Psoas muscle (tissue), 8 donors: ENCODE data around the gene BNC2. TPM values are rescaled to one million over a fixed set of nuclear protein-coding genes. Genes with fewer than 3 reads are reported as not detected.
A peak's percentile ranks its signal among the peaks of the same experiment; 100 is the strongest.

ENCODE experiments used
- ATAC-seq, 4 donors: fragments of 200-7000 bp; cut with Tn5 transposase; one replicate each; pipeline ENCODE4 v1.9.1; 2020; ENCODE audit warnings: moderate library complexity in 3 of 4, mild to moderate bottlenecking in 2 of 4
- DNase-seq, 2 donors: peaks; one replicate each; pipeline ENCODE4 v3.0.0-alpha.2; 2020
- H3K27ac ChIP-seq: fragments of 200-600 bp; one replicate; pipeline ENCODE4 v1.8.0; 2022
- H3K27me3 ChIP-seq, 3 donors: fragments of 200-600 bp in 1 of 3; one replicate each; pipeline versions ENCODE4 v1.6.1 to v1.8.0; 2013 to 2022; ENCODE audit warnings: low read length in 2 of 3, mild to moderate bottlenecking in 2 of 3, moderate library complexity in 1 of 3; ENCODE audit not compliant: insufficient read depth in 3 of 3
- H3K36me3 ChIP-seq, 2 donors: fragments of 200-600 bp in 1 of 2; one replicate each; pipeline versions ENCODE4 v1.6.1 to v1.8.0; 2013 to 2022; ENCODE audit warnings: low read depth in 1 of 2, mild to moderate bottlenecking in 1 of 2, moderate library complexity in 1 of 2; ENCODE audit not compliant: insufficient read depth in 1 of 2
- H3K4me1 ChIP-seq: fragments of 200-600 bp; one replicate; pipeline ENCODE4 v1.8.0; 2022
- H3K4me3 ChIP-seq: fragments of 200-600 bp; one replicate; pipeline ENCODE4 v1.8.0; 2022; ENCODE audit warnings: mild to moderate bottlenecking
- H3K9me3 ChIP-seq: fragments of 200-600 bp; one replicate; pipeline ENCODE4 v1.8.0; 2022
- WGBS, 3 donors: extraction: QIAGEN DNeasy Blood & Tissue Kit; methylation state at CpG; one replicate each; pipeline versions ENCODE4 v1.1.6 to v1.1.7; 2013; 5-methylcytosine and 5-hydroxymethylcytosine counted together
- intact Hi-C, 2 donors: fragments of 100-400 bp; cut with DNase I; formaldehyde crosslinking; loops; one replicate each; pipeline versions ENCODE4 v1.11.0 to v1.14.2; 2022
- polyA plus RNA-seq, 3 donors: library from polyadenylated mRNA; stranded (reverse); fragments of 200-250 nt; gene quantifications; one replicate each; pipeline ENCODE4 v1.2.3, GENCODE V29; 2013
- total RNA-seq, 4 donors: library from RNA; stranded (reverse); fragmentation: NEBNext Ultra II Directional in 2 of 4; extraction: Animal tissue kit (Norgen Biotek cat#: 25700) in 2 of 4; gene quantifications; one replicate each; pipeline versions ENCODE4 v1.2.1 to v1.2.4, GENCODE V29; 2021 to 2023
- TF ChIP-seq, protein P1 (sequence below): fragments of 200-600 bp; IDR thresholded peaks from one replicate; pipeline ENCODE4 v1.8.0; 2022; ENCODE audit warnings: antibody characterized with exemption
- donor health status: healthy with polysubstance abuse.
- donor health status: DM: no; HTN: no; CAD: no; lungs with moderate emphysema.
- donor health status: Bipolar disorder and iron deficiency.
- donor health status: healthy.
- donor health status: DM: yes; HTN: yes; CAD: no.
- donor health status: DM: no; HTN: no; CAD: no.
- donor health status: DM: no; HTN: no; CAD: no.
- donor health status: DM: yes; HTN: yes; CAD: no.

Gene BNC2
- total and polyA plus RNA-seq, 7 donors: 1.3 to 168 (median 44.1) TPM

DNA sequence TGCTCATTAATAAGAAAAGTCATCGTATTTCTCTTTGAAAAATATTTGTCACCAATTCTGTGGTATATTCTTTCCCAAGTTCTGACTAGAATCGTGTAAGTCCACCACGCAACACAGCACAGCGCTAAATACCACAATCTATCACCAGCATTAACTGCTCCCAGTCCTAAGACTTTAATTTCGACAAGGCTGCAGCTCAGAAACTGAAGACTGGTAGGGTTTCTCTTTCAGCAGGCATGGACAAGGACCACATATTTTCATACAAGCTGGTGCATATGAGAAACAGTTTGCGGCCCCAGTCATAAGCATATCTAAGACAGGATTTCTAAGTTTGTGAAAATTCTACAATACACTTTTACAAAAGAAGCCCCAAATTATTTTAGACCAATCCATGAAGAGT is 24.1 kb downstream of the BNC2 start:
- 77 to 81% (median 79%) methylated on average over 6 of the region's 6 CpGs for WGBS, 3 donors
- no peaks in the 10 kb centered on the region for H3K36me3 ChIP-seq
- H3K27ac ChIP-seq: no peak overlapping the region
- H3K9me3 ChIP-seq: no peaks in the 10 kb centered on the region
- intact Hi-C loops: no loop called here
- H3K4me3 ChIP-seq: no peak overlapping the region
- peak in 1 of 4 donors; percentile 47 for ATAC-seq
- DNase-seq: no peak
- TF ChIP-seq, protein P1, sequence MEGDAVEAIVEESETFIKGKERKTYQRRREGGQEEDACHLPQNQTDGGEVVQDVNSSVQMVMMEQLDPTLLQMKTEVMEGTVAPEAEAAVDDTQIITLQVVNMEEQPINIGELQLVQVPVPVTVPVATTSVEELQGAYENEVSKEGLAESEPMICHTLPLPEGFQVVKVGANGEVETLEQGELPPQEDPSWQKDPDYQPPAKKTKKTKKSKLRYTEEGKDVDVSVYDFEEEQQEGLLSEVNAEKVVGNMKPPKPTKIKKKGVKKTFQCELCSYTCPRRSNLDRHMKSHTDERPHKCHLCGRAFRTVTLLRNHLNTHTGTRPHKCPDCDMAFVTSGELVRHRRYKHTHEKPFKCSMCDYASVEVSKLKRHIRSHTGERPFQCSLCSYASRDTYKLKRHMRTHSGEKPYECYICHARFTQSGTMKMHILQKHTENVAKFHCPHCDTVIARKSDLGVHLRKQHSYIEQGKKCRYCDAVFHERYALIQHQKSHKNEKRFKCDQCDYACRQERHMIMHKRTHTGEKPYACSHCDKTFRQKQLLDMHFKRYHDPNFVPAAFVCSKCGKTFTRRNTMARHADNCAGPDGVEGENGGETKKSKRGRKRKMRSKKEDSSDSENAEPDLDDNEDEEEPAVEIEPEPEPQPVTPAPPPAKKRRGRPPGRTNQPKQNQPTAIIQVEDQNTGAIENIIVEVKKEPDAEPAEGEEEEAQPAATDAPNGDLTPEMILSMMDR: no peak
- no peaks in the 10 kb centered on the region for H3K27me3 ChIP-seq
- H3K4me1 ChIP-seq: no peaks in the 10 kb centered on the region

DNA sequence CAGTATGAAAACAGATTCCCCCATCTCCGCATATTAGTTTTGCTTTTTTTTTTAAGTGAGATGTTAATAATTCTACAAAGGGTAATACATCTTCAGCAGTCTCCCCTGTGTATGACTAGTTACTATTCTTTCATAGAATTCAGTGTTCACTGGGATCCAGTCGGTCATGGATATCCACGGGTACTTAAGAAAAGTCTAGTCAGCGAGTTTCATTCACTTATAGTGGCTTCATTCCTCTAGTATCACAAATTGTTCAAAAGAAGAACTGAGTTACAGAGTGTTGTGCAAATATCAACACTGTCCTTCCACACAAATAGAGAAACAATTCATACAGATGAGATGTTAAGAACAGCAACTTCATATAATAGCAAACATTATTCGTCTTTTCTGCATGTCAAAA is 35.7 kb downstream of the BNC2 start:
- Histone ChIP-seq H3K4me3 (no peak overlapping the region), H3K9me3 (no peaks in the 10 kb centered on the region), H3K36me3 (no peaks in the 10 kb centered on the region), H3K27ac (no peak overlapping the region), H3K27me3 (no peaks in the 10 kb centered on the region), H3K4me1 (peaks cover 9% of the 10 kb centered on the region)
- intact Hi-C loops: no loop called here
- no peak for DNase-seq
- no peak for ATAC-seq
- 75 to 88% (median 80%) methylated on average over 5 of the region's 5 CpGs for WGBS, 3 donors
- TF ChIP-seq, protein P1: no peak

DNA sequence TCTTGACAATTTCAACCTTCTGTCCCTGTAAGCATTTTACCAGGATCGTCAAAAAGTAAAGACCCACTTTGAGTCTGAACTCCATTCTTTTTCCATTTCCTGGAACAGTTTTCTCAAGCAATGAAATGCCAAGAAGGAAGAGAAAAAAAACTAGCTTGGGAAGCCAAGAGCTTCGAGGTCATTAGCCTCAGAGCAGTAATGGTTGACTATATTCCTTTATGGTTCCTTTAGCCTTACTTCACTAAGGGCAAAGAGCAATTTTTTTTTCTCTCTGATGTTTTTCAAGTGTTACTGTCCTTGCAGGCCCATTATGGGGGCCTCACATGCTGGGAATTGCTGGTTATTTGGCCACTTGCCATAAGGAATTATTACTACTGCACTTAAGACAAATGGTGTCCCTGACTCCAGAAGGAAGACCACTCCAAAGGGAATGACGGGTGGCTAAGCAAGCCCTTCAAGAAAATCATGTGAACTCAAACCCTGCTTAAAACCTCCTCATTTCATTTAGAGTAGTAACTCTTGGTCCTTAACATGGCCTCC is 37.1 kb downstream of the BNC2 start:
- no peaks in the 10 kb centered on the region for H3K27me3 ChIP-seq
- DNase-seq: no peak
- 63 to 64% (median 64%) methylated on average over 3 of the region's 3 CpGs for WGBS, 3 donors
- no peak overlapping the region for H3K4me3 ChIP-seq
- intact Hi-C loops: no loop called here
- no peaks in the 10 kb centered on the region for H3K36me3 ChIP-seq
- H3K9me3 ChIP-seq: no peaks in the 10 kb centered on the region
- ATAC-seq: no peak
- TF ChIP-seq, protein P1: no peak
- peaks cover 9% of the 10 kb centered on the region for H3K4me1 ChIP-seq
- no peak overlapping the region for H3K27ac ChIP-seq

DNA sequence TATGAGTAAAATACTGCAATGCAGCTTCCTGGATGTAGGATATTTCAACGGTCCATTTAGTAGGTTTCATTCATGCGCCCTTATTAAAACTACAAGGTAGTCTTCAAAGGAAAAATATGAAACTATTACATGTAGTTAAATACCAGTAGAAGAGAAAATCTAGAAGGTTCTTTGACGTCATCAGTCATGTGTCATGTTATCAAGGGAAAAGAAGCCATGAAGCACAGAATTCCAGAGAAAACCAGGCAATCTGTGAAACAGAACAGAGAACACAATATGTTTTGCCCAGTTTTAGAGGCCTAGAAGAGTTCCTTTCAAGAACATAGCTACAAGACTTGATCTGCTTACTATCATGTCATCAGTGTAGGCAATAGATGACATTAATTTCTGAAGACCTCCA is 38.4 kb downstream of the BNC2 start:
- H3K27me3 ChIP-seq: no peaks in the 10 kb centered on the region
- DNase-seq: no peak
- no peak overlapping the region for H3K4me3 ChIP-seq
- TF ChIP-seq, protein P1: no peak
- H3K9me3 ChIP-seq: no peaks in the 10 kb centered on the region
- no peak overlapping the region for H3K27ac ChIP-seq
- no peak for ATAC-seq
- 82 to 86% (median 86%) methylated on average over 3 of the region's 3 CpGs for WGBS, 3 donors
- intact Hi-C loops: no loop called here
- H3K4me1 ChIP-seq: peaks cover 9% of the 10 kb centered on the region
- no peaks in the 10 kb centered on the region for H3K36me3 ChIP-seq

DNA sequence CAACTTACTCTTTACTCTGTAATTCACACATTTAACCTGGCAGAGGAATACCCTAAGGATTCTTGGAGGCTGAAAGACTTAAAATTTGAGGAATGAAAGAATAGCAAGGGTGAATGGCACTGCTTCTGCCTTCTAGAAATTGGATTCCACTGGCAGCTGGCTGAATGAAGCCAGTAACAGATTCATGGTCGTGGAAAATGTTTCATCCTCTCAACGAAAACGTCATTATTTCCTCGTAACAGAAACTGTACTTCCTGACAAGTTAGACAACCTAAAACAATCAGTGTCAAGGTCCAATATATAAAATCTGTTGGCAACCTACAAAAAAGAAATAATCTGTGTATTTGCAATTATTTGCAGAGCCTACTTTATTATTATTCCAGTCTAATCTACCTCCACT is 39.7 kb downstream of the BNC2 start:
- Histone ChIP-seq H3K4me3 (no peak overlapping the region), H3K4me1 (peaks cover 9% of the 10 kb centered on the region), H3K9me3 (no peaks in the 10 kb centered on the region), H3K27me3 (no peaks in the 10 kb centered on the region), H3K36me3 (no peaks in the 10 kb centered on the region), H3K27ac (peak overlapping the region; percentile 32)
- DNase-seq: no peak
- 16 to 28% (median 18%) methylated on average over 4 of the region's 4 CpGs for WGBS, 3 donors
- no peak for ATAC-seq
- TF ChIP-seq, protein P1: no peak
- intact Hi-C loops: no loop called here
